Esophagus squamous epithelium (tissue), 4 donors: ENCODE measurements around the gene EHD2.

Experiments used
- CTCF ChIP-seq, 6 experiments: fragments of 450-650 bp in 4 of 6; fragments of 200-600 bp in 2 of 6; sonication (generic) in 2 of 6; IDR thresholded peaks; one replicate each; pipeline ENCODE4 v1.5.1; 2016 to 2019; ENCODE audit warnings: antibody characterized with exemption in 6 of 6, mild to moderate bottlenecking in 4 of 6, moderate library complexity in 4 of 6
- POLR2A ChIP-seq, 4 donors: fragments of 450-650 bp; IDR thresholded peaks; one replicate each; pipeline ENCODE4 v1.6.1; 2017; ENCODE audit warnings: antibody characterized with exemption in 4 of 4, mild to moderate bottlenecking in 4 of 4, moderate library complexity in 3 of 4

GRCh38 chr19:47752440-47753211 lies 39.4 kb downstream of the EHD2 start:
- no peak for TF ChIP-seq CTCF (IDR thresholded peaks at IDR 0.05)
- TF ChIP-seq POLR2A (IDR thresholded peaks at IDR 0.05): no peak
